Loucy (cell line): Measurements from ENCODE around the gene EME2.

Experiments
- CTCF ChIP-seq: fragments of 200-600 bp; sonication (generic); conservative IDR thresholded peaks from 2 replicates; pipeline ENCODE4 v1.5.1; 2014; ENCODE audit warnings: mild to moderate bottlenecking, antibody characterized with exemption, low read length
- EZH2phosphoT487 ChIP-seq: fragments of 200-600 bp; IDR thresholded peaks from 2 replicates; pipeline ENCODE4 v1.6.1; 2018; ENCODE audit warnings: antibody characterized with exemption, mild to moderate bottlenecking, moderate library complexity, borderline replicate concordance

- TF ChIP-seq CTCF, result no peak
- no peak for TF ChIP-seq EZH2phosphoT487
Observed at GRCh38 chr16:1820096-1820945, 47.7 kb downstream of the EME2 start.
